H9 (cell line): ENCODE measurements around the gene KCNC2. TPM values are rescaled to one million over a fixed set of nuclear protein-coding genes. Genes with fewer than 3 reads are reported as not detected.

Source experiments
- DNase-seq: peaks from one replicate; pipeline ENCODE4 v3.0.0-alpha.2; 2017
- H2AFZ ChIP-seq: one replicate; pipeline ENCODE4 v1.6.1; 2013; ENCODE audit warnings: mild to moderate bottlenecking, low read length, control low read depth, moderate library complexity
- H2AK5ac ChIP-seq: 2 replicates; pipeline ENCODE4 v1.6.1; 2013; ENCODE audit warnings: low read length, control low read depth, mixed read lengths; ENCODE audit not compliant: insufficient read length
- H2BK120ac ChIP-seq: one replicate; pipeline ENCODE4 v1.6.1; 2013; ENCODE audit warnings: low read depth, mild to moderate bottlenecking, low read length, control low read depth, inconsistent platforms; ENCODE audit not compliant: poor library complexity, severe bottlenecking
- H2BK12ac ChIP-seq: 2 replicates; pipeline ENCODE4 v1.6.1; 2013; ENCODE audit warnings: low read length, control low read depth, mixed read lengths, low read depth; ENCODE audit not compliant: insufficient read length
- H2BK15ac ChIP-seq: 2 replicates; pipeline ENCODE4 v1.6.1; 2013; ENCODE audit warnings: low read depth, low read length, control low read depth
- H2BK20ac ChIP-seq: one replicate; pipeline ENCODE4 v1.6.1; 2013; ENCODE audit warnings: low read depth, mild to moderate bottlenecking, low read length, control low read depth, inconsistent platforms; ENCODE audit not compliant: poor library complexity, severe bottlenecking
- H2BK5ac ChIP-seq: 2 replicates; pipeline ENCODE4 v1.6.1; 2013; ENCODE audit warnings: low read length, control low read depth, mixed read lengths; ENCODE audit not compliant: insufficient read length
- H3K14ac ChIP-seq: 2 replicates; pipeline ENCODE4 v1.6.1; 2013; ENCODE audit warnings: low read length, control low read depth; ENCODE audit not compliant: insufficient read depth
- H3K18ac ChIP-seq: 2 replicates; pipeline ENCODE4 v1.6.1; 2013; ENCODE audit warnings: low read depth, mild to moderate bottlenecking, mixed read lengths, low read length, control low read depth; ENCODE audit not compliant: insufficient read length
- H3K23ac ChIP-seq: 2 replicates; pipeline ENCODE4 v1.6.1; 2013; ENCODE audit warnings: low read length, control low read depth, mixed read lengths, low read depth; ENCODE audit not compliant: insufficient read length
- H3K23me2 ChIP-seq: 2 replicates; pipeline ENCODE4 v1.6.1; 2013; ENCODE audit warnings: low read depth, mild to moderate bottlenecking, mixed read lengths, low read length, control low read depth; ENCODE audit not compliant: insufficient read length, poor library complexity, severe bottlenecking
- H3K27ac ChIP-seq: 2 replicates; pipeline ENCODE4 v1.5.1; 2013; ENCODE audit warnings: low read length, control low read depth, mixed read lengths, low read depth; ENCODE audit not compliant: insufficient read length
- H3K27me3 ChIP-seq: 2 replicates; pipeline ENCODE4 v1.6.1; 2013; ENCODE audit warnings: low read length, control low read depth, inconsistent platforms; ENCODE audit not compliant: insufficient read depth
- H3K4ac ChIP-seq: 2 replicates; pipeline ENCODE4 v1.6.1; 2013; ENCODE audit warnings: low read depth, mild to moderate bottlenecking, control low read depth, inconsistent platforms, low read length, moderate library complexity
- H3K4me1 ChIP-seq: 2 replicates; pipeline ENCODE4 v1.6.1; 2013; ENCODE audit warnings: low read length, control low read depth, inconsistent platforms; ENCODE audit not compliant: insufficient read depth
- H3K4me2 ChIP-seq: 2 replicates; pipeline ENCODE4 v1.6.1; 2013; ENCODE audit warnings: low read length, control low read depth, mixed read lengths; ENCODE audit not compliant: insufficient read length, insufficient read depth
- H3K56ac ChIP-seq: 2 replicates; pipeline ENCODE4 v1.6.1; 2013; ENCODE audit warnings: low read depth, mild to moderate bottlenecking, mixed read lengths, low read length, control low read depth; ENCODE audit not compliant: insufficient read length
- H3K79me1 ChIP-seq: 2 replicates; pipeline ENCODE4 v1.6.1; 2013; ENCODE audit warnings: low read depth, mild to moderate bottlenecking, moderate library complexity, low read length, control low read depth, inconsistent platforms; ENCODE audit not compliant: insufficient read depth, poor library complexity, severe bottlenecking
- H3K79me2 ChIP-seq: 2 replicates; pipeline ENCODE4 v1.6.1; 2013; ENCODE audit warnings: low read length, control low read depth, inconsistent platforms; ENCODE audit not compliant: insufficient read depth
- H3K9ac ChIP-seq: 2 replicates; pipeline ENCODE4 v1.6.1; 2013; ENCODE audit warnings: low read length, control low read depth, mixed read lengths; ENCODE audit not compliant: insufficient read length; ENCODE audit errors: extremely low read depth
- H3K9me3 ChIP-seq: one replicate; pipeline ENCODE4 v1.6.1; 2013; ENCODE audit warnings: low read depth, low read length, inconsistent platforms; ENCODE audit not compliant: control insufficient read depth
- H3T11ph ChIP-seq: one replicate; pipeline ENCODE4 v1.6.1; 2013; ENCODE audit warnings: mild to moderate bottlenecking, low read length, control low read depth, inconsistent platforms
- H4K20me1 ChIP-seq: one replicate; pipeline ENCODE4 v1.6.1; 2013; ENCODE audit not compliant: control insufficient read depth, insufficient read length, insufficient read depth
- H4K5ac ChIP-seq: 2 replicates; pipeline ENCODE4 v1.6.1; 2013; ENCODE audit warnings: low read depth, mild to moderate bottlenecking, mixed read lengths, low read length, control low read depth; ENCODE audit not compliant: insufficient read length
- H4K8ac ChIP-seq: replicated peaks from 2 replicates; pipeline ENCODE4 v1.6.1; 2013; ENCODE audit warnings: low read length, control low read depth, mixed read lengths, low read depth; ENCODE audit not compliant: insufficient read length
- H4K91ac ChIP-seq: 2 replicates; pipeline ENCODE4 v1.6.1; 2013; ENCODE audit warnings: low read depth, mild to moderate bottlenecking, moderate library complexity, mixed read lengths, low read length, control low read depth; ENCODE audit not compliant: insufficient read length
- H3K27ac Mint-ChIP-seq, 3 experiments: 2 replicates in 2 of 3; 3 replicates in 1 of 3; pipeline ENCODE4 v1.8.0; 2020 to 2021; ENCODE audit warnings: mixed read lengths in 3 of 3, mild to moderate bottlenecking in 1 of 3, moderate library complexity in 1 of 3
- H3K27me3 Mint-ChIP-seq: 2 replicates; pipeline ENCODE4 v1.8.0; 2021; ENCODE audit warnings: low read depth, mild to moderate bottlenecking, moderate library complexity, mixed read lengths
- H3K36me3 Mint-ChIP-seq, 3 experiments: 2 replicates in 2 of 3; 3 replicates in 1 of 3; pipeline ENCODE4 v1.8.0; 2020 to 2021; ENCODE audit warnings: low read depth in 3 of 3, mixed read lengths in 3 of 3; ENCODE audit not compliant: insufficient read depth in 1 of 3
- H3K4me1 Mint-ChIP-seq, 2 experiments: 2 replicates each; pipeline ENCODE4 v1.8.0; 2020; ENCODE audit warnings: mixed read lengths in 2 of 2
- H3K4me3 Mint-ChIP-seq, 2 experiments: 2 replicates in 1 of 2; 3 replicates in 1 of 2; pipeline ENCODE4 v1.8.0; 2020 to 2021; ENCODE audit warnings: mild to moderate bottlenecking in 2 of 2, mixed read lengths in 2 of 2, moderate library complexity in 1 of 2
- H3K9me3 Mint-ChIP-seq, 2 experiments: 2 replicates in 1 of 2; 3 replicates in 1 of 2; pipeline ENCODE4 v1.8.0; 2020; ENCODE audit warnings: mild to moderate bottlenecking in 2 of 2, mixed read lengths in 2 of 2, moderate library complexity in 1 of 2
- WGBS: extraction: QIAGEN DNeasy Blood & Tissue Kit; methylation state at CpG from one replicate; pipeline ENCODE4 v1.1.7; 2013; ENCODE audit warnings: missing lambda C conversion rate, low lambda C conversion rate, mixed read lengths; ENCODE audit not compliant: insufficient read length; ENCODE audit errors: extremely low coverage; 5-methylcytosine and 5-hydroxymethylcytosine counted together
- total RNA-seq: library from RNA; stranded (reverse); gene quantifications from 2 replicates; pipeline ENCODE4 v1.2.1, GENCODE V29; 2021
- TF ChIP-seq, protein P1 (sequence below): fragments of 200-600 bp; sonication (generic); conservative IDR thresholded peaks from 3 replicates; pipeline ENCODE4 v1.8.0; 2021; ENCODE audit warnings: antibody characterized with exemption, mild to moderate bottlenecking

The KCNC2 gene
- total RNA-seq, 1 experiment from 2014 or later, result not detected

DNA sequence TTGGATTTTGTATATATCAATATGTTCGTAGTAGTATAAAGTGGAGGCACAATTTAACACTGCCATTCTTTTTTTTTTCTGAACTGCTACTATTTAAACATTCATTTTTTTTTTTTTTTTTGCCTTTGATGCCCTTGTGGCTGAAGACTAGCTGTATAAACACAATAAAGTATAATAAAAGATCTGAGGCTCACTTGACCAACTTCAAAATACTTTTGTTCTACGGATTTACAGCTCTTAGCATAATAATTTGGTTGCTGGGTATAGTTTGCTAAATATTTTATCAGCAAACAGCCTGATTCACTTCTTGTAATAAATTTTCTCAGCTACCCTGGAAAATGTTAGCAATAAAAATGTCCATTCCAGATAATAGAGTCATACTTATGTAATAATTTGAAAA is 128.3 kb downstream of the KCNC2 start:
- Mint-ChIP-seq H3K27ac (no peak overlapping the region), H3K4me3 (no peak overlapping the region), H3K4me1 (no peaks in the 10 kb centered on the region), H3K9me3 (no peaks in the 10 kb centered on the region), H3K27me3 (no peaks in the 10 kb centered on the region), H3K36me3 (no peaks in the 10 kb centered on the region)
- TF ChIP-seq, protein P1, sequence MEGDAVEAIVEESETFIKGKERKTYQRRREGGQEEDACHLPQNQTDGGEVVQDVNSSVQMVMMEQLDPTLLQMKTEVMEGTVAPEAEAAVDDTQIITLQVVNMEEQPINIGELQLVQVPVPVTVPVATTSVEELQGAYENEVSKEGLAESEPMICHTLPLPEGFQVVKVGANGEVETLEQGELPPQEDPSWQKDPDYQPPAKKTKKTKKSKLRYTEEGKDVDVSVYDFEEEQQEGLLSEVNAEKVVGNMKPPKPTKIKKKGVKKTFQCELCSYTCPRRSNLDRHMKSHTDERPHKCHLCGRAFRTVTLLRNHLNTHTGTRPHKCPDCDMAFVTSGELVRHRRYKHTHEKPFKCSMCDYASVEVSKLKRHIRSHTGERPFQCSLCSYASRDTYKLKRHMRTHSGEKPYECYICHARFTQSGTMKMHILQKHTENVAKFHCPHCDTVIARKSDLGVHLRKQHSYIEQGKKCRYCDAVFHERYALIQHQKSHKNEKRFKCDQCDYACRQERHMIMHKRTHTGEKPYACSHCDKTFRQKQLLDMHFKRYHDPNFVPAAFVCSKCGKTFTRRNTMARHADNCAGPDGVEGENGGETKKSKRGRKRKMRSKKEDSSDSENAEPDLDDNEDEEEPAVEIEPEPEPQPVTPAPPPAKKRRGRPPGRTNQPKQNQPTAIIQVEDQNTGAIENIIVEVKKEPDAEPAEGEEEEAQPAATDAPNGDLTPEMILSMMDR, result no peak
- no peak overlapping the region for H3K56ac ChIP-seq
- no peaks in the 10 kb centered on the region for H3K9me3 ChIP-seq
- no peak overlapping the region for H2AK5ac ChIP-seq
- H3K79me1 ChIP-seq, result no peaks in the 10 kb centered on the region
- no peaks in the 10 kb centered on the region for H3K4me1 ChIP-seq
- H2AFZ ChIP-seq, result no peak overlapping the region
- H4K5ac ChIP-seq, result no peak overlapping the region
- H3K14ac ChIP-seq, result no peak overlapping the region
- H3K9ac ChIP-seq, result no peak overlapping the region
- no peaks in the 10 kb centered on the region for H3K27me3 ChIP-seq
- H3T11ph ChIP-seq, result no peak overlapping the region
- H3K4ac ChIP-seq, result no peak overlapping the region
- no peak overlapping the region for H2BK5ac ChIP-seq
- no peak overlapping the region for H4K91ac ChIP-seq
- no peak overlapping the region for H3K27ac ChIP-seq
- no peak overlapping the region for H3K4me2 ChIP-seq
- no peaks in the 10 kb centered on the region for H4K20me1 ChIP-seq
- H3K23me2 ChIP-seq, result no peaks in the 10 kb centered on the region
- no peaks in the 10 kb centered on the region for H3K79me2 ChIP-seq
- no peak overlapping the region for H2BK120ac ChIP-seq
- H2BK12ac ChIP-seq, result no peak overlapping the region
- WGBS, result no CpG with 5 or more reads among the region's 2 CpGs
- H3K23ac ChIP-seq, result no peak overlapping the region
- H4K8ac ChIP-seq, result no peak overlapping the region
- DNase-seq, result no peak
- no peak overlapping the region for H2BK20ac ChIP-seq
- no peak overlapping the region for H3K18ac ChIP-seq
- no peak overlapping the region for H2BK15ac ChIP-seq
